Ovary (tissue), 3 donors: Measurements from ENCODE around the gene DACH1.

Source experiments
- CTCF ChIP-seq, 3 donors: fragments of 450-650 bp in 2 of 3; fragments of 200-600 bp in 1 of 3; IDR thresholded peaks; one replicate each; pipeline versions ENCODE4 v1.5.1 to v1.8.0; 2016 to 2022; ENCODE audit warnings: antibody characterized with exemption in 3 of 3, mild to moderate bottlenecking in 1 of 3
- EP300 ChIP-seq: sonication (generic); formaldehyde crosslinking; IDR thresholded peaks from one replicate; pipeline ENCODE4 v1.6.1; 2017; ENCODE audit warnings: antibody characterized with exemption
- donor health status: DM: no; HTN: no; CAD: no.

DNA sequence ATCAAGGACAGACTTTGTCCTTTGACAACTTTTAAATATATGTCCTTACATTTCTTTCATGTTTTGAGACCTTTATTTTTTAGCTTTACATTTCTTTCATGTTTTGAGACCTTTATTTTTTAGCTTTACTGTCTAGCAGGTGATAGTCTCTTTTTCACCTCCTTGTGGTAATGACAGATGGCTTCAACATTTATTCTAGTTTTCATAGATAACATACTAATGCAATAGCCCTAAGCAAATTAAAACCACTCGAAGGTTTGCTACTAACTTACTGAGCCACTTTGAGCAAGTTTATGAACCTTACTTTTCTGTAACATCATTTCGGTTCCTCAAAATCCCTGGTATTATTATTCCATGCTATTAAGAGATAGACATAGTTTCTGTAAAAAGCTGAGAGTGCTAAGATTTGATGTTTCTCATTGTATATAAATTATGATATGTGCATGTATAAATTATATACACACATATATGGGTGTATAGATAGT lies 4.5 kb downstream of the DACH1 start:
- no peak for TF ChIP-seq CTCF (IDR thresholded peaks at IDR 0.05)
- TF ChIP-seq EP300: no peak
